AG09319 (cell line): Measurements from ENCODE around the gene CRB3.

Experiments
- DNase-seq: peaks from one replicate; pipeline ENCODE4 v3.0.0-alpha.2; 2010; ENCODE audit warnings: low read depth; ENCODE audit errors: extremely low read depth
- TF ChIP-seq, protein P1 (sequence below): IDR thresholded peaks from 2 replicates; pipeline ENCODE4 v1.5.1; 2011; ENCODE audit warnings: low read depth, mild to moderate bottlenecking, inconsistent platforms, low read length, moderate library complexity

The CRB3 gene

DNA sequence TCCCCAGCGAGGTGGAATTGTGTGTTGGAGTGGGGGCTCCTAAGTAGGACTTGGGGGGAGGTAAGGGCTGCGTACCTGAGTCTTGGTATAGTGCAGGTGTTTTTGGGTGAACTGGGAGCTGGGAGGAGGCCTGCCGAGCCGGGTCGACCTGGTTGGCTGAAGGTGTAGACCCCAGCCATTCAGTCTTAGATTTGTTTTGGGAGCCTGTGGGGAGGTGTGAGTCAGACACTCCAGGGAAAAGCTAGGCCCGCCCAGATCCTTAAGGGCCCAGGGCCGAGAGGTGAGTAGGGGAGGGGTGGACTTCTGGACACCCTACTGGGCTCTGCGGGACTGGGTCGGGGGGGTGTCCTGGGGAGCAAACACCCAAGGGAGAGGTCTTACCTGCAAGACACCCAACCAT, 935 bp downstream of the CRB3 start:
- DNase-seq: no peak
- TF ChIP-seq, protein P1, sequence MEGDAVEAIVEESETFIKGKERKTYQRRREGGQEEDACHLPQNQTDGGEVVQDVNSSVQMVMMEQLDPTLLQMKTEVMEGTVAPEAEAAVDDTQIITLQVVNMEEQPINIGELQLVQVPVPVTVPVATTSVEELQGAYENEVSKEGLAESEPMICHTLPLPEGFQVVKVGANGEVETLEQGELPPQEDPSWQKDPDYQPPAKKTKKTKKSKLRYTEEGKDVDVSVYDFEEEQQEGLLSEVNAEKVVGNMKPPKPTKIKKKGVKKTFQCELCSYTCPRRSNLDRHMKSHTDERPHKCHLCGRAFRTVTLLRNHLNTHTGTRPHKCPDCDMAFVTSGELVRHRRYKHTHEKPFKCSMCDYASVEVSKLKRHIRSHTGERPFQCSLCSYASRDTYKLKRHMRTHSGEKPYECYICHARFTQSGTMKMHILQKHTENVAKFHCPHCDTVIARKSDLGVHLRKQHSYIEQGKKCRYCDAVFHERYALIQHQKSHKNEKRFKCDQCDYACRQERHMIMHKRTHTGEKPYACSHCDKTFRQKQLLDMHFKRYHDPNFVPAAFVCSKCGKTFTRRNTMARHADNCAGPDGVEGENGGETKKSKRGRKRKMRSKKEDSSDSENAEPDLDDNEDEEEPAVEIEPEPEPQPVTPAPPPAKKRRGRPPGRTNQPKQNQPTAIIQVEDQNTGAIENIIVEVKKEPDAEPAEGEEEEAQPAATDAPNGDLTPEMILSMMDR: no peak

DNA sequence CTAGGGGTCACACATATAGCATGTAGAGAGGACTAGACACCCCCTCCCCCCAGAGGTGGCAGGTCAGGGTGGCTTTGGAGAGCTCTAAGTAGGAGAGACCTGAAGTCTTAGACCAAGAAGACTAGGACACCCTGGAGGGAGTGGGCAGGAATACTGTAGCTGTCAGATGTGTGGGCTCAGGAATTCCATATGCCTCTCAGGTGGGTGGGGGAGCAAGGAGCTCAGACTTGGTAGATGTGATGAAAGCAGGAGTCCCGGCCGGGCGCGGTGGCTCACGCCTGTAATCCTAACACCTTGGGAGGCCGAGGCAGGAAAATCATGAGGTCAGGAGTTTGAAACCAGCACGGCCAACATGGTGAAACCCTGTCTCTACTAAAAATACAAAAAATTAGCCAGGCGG, 1.6 kb downstream of the CRB3 start:
- DNase-seq: no peak
- TF ChIP-seq, protein P1: no peak

DNA sequence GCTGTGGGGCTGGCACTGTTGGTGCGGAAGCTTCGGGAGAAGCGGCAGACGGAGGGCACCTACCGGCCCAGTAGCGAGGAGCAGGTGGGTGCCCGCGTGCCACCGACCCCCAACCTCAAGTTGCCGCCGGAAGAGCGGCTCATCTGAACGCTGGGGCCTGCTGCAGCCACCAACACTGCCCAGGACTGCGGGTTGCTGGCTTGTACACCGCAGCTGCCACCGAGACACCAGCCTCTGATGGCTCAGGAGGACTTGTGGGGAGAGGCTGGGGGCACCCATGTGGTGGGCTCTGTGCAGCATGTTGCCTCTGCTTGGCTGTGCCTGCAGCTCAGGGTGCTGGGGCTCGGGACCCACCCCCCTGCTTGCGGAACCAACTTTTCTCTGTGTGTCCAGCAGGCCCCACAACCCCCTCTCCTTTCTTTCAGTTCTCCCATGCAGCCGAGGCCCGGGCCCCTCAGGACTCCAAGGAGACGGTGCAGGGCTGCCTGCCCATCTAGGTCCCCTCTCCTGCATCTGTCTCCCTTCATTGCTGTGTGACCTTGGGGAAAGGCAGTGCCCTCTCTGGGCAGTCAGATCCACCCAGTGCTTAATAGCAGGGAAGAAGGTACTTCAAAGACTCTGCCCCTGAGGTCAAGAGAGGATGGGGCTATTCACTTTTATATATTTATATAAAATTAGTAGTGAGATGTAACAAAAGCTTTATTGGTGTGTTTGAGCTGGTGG, 2.6 kb downstream of the CRB3 start:
- DNase-seq: no peak
- TF ChIP-seq, protein P1: no peak

DNA sequence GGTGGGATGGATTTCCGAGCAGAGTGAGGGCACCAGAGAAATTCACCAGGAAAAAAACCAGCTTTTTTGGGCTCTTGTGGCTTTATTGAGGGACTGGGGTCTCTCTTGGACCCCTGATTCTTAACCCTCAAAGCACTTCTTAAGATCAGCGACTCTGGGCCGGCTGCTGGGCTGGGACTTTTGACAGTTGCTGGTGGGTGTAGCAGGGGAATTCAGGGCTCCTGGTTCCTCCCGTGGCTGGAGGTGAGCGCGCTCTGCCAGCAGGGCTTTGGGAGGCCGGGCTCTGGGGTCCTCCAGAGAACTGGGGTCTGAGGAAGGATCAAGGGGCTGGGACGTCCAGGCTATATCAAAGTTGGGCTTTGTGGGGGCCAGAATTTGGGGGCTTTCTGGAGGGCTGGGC, 3.3 kb downstream of the CRB3 start:
- no peak for DNase-seq
- TF ChIP-seq, protein P1: no peak

DNA sequence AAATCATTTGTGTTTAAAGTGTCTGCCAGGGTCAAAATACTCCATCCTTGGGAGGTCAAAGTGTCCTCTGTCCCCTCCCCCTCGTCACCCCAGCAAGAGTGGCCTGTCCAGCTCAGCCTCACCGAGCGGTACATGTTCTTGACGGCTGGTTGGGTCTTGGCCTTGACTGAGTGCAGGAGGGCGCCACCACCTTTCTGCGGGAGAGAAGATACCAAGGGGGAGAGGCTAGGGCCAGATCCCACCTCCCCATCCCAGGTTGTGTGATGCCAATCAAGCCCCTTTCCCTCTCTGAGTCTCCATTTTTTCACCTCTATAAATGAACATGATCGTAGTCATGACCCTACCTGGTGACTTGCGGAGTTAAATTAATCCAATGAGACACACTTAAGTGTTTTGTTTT, 6.1 kb downstream of the CRB3 start:
- TF ChIP-seq, protein P1: no peak
- no peak for DNase-seq

DNA sequence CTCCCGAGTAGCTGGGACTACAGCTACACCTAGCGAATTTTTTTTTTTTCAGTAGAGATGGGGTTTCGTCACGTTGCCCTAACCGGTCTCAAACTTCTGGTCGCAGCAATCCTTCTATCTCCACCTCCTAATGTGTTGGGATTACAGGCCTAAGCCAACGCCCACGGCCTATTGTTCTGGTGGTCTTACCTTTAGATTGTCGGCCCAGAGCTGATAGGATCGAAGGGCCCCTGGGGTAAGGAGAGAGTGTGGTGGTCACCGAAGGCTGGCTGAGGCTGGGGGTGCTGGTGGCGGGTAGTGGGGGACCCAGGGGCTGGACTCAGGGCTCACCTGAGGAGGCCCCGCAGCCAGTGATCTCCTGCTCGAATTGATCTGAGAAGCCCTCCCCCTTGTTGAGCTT, 7.0 kb downstream of the CRB3 start:
- no peak for DNase-seq
- TF ChIP-seq, protein P1: no peak

DNA sequence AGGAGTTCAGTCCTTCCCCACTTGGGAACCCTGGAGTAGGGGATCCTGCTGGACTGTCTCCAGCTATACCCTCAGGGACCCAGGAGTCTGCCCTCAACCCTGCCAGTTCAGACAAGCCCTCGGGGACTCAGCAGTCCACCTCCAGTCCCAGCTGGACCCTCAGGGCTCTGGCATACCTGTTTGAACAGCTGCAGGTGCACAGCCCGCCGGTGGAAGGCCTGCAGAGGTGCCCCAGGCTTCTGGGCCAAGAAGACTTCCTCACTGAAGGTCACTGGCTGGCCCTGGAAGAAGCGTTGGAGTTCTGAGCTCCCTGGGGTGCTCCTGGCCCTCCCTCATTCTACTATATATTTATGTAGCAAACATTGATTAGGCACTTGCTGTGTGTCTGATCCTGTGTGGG, 8.6 kb downstream of the CRB3 start:
- DNase-seq: no peak
- TF ChIP-seq, protein P1: no peak
